ENCODE data around the gene RNF224.

Gene RNF224

DNA sequence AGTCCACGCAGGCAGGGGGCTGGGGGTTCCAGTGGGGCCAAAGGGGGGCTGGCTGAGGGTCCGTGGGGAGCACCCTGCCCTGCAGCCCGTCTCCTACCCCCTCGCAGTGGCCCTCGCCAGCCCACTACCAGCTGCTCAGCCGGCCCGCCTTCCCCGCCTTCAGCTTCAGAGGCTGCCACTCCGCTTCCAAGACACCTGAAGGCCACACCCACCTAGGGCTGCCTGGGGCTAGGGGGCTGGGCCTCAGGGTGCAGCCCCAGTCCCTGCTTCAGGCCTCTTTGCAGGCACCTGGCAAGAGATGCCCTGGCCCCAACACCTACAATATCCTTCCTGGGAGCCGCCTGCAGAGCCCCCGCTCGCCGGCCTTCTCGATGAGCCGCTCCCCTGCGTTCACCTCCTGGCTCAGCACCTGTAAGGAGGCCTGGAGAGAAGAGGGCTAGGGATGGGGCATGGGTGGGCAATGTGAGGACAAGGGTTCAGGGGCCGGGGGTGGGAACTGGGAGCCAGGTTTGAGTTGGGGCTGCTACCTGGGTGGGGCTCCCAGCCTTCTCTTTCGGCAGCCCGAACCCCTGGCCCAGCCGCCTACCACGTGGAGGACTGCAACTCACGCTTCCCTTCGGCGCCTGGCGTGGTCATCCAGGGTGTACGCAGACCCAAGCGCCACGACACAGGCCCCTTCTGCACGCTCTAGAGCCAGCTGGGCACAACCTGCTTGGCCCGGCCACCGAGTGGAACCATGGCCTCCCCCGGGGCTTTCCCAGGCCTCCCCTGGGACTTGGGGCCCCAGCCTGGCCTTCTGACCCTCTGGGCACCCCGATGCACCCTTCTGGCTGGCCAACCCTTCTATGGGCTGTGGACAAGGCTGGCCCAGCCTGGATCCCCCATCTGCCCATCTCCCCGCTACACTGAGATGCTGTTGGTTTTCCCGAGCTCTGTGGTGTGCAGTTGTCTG is 25.5 kb downstream of the RNF224 start:
- peak overlapping the region; percentile 94 for H3K27ac ChIP-seq
- TF ChIP-seq, protein P1, sequence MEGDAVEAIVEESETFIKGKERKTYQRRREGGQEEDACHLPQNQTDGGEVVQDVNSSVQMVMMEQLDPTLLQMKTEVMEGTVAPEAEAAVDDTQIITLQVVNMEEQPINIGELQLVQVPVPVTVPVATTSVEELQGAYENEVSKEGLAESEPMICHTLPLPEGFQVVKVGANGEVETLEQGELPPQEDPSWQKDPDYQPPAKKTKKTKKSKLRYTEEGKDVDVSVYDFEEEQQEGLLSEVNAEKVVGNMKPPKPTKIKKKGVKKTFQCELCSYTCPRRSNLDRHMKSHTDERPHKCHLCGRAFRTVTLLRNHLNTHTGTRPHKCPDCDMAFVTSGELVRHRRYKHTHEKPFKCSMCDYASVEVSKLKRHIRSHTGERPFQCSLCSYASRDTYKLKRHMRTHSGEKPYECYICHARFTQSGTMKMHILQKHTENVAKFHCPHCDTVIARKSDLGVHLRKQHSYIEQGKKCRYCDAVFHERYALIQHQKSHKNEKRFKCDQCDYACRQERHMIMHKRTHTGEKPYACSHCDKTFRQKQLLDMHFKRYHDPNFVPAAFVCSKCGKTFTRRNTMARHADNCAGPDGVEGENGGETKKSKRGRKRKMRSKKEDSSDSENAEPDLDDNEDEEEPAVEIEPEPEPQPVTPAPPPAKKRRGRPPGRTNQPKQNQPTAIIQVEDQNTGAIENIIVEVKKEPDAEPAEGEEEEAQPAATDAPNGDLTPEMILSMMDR (IDR thresholded peaks at IDR 0.05) = no peak
- TF ChIP-seq ZFX (IDR thresholded peaks at IDR 0.05; ENCODE audit: borderline replicate concordance) = no peak

DNA sequence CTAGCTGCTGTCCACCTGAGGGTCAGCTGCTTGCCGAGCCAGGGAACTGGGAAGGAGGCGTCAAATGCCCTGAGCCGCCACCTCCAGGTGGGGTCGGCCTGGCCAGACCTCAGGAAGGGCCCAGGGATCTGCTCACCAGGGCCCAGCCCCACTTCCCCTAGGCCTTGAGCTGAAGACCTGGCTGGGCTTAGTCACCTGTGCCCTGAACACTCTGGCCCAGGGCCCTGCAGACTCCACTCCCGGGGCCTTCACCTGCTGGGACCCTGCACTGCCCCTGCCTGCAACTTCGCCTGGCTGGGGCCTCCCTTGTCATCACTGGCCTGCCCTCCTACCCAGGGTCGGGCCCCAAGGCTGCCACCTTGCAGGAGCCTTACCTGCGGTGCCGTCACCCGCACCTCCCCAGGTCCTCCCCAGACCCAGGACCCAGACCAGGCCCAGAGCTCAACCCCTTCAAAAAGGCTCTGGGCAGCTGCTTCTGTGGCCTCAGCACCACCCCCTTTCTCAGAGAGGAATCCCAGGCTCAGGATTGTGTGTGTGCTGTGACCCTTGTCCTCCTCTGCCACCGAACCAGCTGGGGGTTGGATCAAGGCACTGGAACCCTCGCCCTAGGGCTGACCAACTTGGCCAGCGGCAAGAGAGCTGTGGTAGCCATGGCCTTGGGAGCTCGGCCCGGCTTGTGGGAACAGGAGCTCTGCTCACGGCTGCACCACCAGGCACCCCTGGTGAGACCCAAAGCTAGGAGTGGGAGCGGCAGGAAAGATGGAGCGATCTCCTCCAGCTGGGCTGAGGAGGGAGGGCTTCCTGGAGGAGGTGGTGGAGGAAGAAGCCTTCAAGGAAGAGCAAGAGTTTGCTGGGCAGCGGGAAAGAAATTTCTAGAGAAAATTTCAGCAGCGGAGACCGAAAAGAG is 26.7 kb downstream of the RNF224 start:
- no peak for TF ChIP-seq ZFX (IDR thresholded peaks at IDR 0.05; ENCODE audit: borderline replicate concordance)
- TF ChIP-seq, protein P1 (IDR thresholded peaks at IDR 0.05) = no peak
- peak overlapping the region; percentile 94 for H3K27ac ChIP-seq

DNA sequence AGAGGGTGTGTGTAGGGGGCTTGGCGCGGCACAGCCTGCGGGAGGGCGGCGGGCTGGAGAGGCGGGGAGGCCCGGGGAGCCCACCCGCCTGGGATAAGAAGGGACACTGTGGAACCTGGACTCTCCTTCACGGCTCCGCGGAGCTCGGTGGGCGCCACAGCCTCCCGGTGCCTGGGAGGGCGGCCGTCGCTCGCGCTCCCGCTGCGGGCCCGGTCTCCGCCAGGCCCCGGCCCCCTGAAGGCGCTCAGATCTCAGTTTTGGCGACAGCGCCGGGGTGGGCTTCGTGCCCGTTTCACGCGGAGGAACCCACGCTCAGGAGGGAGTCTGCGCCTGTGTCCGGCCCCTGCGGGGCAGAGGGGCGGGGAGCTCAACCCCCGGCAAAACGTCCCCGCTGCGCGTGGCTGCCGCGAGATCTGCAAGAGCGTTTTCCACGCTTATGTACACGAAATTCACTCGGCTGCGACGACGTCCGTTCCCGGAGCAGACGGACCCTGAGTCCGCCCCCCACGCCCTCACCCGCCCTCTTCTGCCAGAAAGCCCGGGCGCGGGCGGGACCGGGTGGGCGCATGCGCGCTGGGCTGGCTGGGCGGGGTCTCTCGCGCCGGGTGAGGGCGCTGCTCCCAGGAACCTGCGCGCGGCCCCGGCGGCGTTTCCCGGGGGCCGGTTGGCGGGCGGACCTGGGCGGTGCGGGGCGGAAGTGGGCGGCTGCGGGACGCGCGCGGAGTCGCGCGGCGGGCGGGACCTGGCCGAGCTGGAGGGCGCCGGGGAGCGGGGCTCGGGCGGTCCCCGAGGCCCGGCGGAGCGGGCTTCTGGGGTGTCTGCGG is 27.5 kb downstream of the RNF224 start, which contains the start of gene NELFB:
Gene NELFB, plus strand, starts transcription at position 704 of the 824 bp plus-strand sequence.
- TF ChIP-seq, protein P1 (IDR thresholded peaks at IDR 0.05) = no peak
- TF ChIP-seq ZFX (IDR thresholded peaks at IDR 0.05; ENCODE audit: borderline replicate concordance) = no peak
- H3K27ac ChIP-seq = peak within 1 kb of the TSS; percentile 94

DNA sequence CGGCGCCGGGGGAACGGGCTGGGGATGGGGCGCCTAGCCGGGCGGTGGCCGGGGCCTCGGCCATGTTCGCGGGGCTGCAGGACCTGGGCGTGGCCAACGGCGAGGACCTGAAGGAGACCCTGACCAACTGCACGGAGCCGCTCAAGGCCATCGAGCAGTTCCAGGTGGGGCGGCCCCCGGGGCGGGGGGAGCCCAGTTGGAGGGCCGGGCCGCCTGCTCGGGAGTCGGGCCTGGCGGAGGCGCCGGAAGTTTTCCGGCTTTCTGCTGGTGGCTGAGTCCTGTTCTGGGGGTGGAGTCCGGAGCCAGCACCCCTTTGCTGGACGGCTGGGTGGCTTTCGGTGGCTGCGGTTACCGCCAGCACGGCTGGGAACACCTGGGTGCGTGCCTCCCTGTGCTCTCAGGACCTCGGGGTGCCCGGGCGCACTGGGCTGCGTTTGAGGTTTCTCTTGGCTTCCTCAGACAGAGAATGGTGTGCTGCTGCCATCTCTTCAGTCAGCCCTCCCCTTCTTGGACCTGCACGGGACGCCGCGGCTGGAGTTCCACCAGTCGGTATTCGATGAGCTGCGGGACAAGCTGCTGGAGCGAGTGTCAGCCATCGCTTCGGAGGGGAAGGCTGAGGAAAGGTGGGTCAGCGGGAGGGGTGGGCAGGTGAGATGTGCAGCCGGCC is 28.3 kb downstream of the RNF224 start:
- peak overlapping the region; percentile 94 for H3K27ac ChIP-seq
- TF ChIP-seq, protein P1 (IDR thresholded peaks at IDR 0.05) = no peak
- no peak for TF ChIP-seq ZFX (IDR thresholded peaks at IDR 0.05; ENCODE audit: borderline replicate concordance)

DNA sequence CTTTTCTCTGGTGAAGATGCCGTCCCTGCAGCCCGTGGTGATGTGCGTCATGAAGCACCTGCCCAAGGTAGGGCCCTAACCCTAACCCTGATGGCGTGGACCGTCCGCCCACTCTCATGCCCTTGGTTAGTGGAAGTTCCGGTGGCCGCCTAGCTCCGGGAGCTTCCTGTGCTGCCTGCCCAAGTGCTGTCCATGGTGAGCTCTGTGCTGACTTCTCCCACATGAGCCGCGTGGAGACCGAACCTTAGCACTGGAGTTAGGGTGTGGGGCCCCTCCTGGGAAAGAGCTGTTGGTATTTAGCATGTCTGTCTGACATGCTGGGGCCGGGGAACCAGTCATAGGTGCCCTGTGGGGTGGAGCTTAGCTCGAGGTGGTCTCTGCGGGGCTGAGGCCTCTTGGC is 29.1 kb downstream of the RNF224 start:
- TF ChIP-seq, protein P1 (IDR thresholded peaks at IDR 0.05) = no peak
- no peak for TF ChIP-seq ZFX (IDR thresholded peaks at IDR 0.05; ENCODE audit: borderline replicate concordance)
- H3K27ac ChIP-seq = peak overlapping the region; percentile 94

DNA sequence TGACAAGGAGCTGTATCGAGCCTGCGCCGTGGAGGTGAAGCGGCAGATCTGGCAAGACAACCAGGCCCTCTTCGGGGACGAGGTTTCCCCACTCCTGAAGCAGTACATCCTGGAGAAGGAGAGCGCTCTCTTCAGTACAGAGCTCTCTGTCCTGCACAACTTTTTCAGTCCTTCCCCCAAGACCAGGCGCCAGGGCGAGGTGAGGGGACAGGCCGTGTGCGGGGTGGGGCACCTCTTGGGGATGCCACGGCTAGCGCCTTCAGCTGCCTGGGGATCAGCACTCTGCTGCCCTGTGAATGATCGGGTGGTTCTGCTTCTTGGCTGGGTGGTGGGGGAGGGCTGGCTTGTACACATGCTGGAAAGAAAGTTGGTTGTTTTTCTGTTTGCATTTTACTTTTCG is 29.6 kb downstream of the RNF224 start:
- TF ChIP-seq, protein P1 (IDR thresholded peaks at IDR 0.05) = no peak
- no peak for TF ChIP-seq ZFX (IDR thresholded peaks at IDR 0.05; ENCODE audit: borderline replicate concordance)

More for the DNA sequence above, 29.6 kb downstream of the RNF224 start:
- peak overlapping the region; percentile 94 for H3K27ac ChIP-seq

Data from 22Rv1 (cell line).